ENCODE data around the gene NMNAT1.
"Not testable (repeated sequence)": the region's sequence is repeated elsewhere in the genome, so short reads cannot be mapped to it uniquely, and the experiment has no call there.

NMNAT1 gene

GRCh38 chr1:10020086-10020485, 76.8 kb downstream of the NMNAT1 start:
- no peak for DNase-seq (ENCODE audit: low spot score)

DNA sequence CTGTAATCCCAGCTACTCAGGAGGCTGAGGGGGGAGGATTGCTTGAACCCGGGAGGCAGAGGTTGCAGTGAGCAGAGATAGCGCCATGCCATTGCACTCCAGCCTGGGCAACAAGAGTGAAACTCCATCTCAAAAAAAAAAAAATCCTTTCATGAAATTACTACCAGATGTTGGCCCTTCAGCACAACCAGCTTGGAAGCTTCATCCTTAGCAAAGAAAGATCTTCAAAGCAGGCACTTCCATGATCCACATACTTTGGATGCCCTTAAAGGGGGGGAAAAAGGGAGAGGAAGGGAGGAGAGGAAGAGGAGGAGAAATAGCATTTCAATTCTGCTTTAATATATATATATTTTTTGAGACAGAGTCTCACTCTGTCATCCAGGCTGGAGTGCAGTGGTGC, 77.4 kb downstream of the NMNAT1 start:
- DNase-seq (ENCODE audit: low spot score) = not testable (repeated sequence)

- not testable (repeated sequence) for DNase-seq (ENCODE audit: low spot score)
Measured at GRCh38 chr1:10021992-10022391, 78.7 kb downstream of the NMNAT1 start.

DNA sequence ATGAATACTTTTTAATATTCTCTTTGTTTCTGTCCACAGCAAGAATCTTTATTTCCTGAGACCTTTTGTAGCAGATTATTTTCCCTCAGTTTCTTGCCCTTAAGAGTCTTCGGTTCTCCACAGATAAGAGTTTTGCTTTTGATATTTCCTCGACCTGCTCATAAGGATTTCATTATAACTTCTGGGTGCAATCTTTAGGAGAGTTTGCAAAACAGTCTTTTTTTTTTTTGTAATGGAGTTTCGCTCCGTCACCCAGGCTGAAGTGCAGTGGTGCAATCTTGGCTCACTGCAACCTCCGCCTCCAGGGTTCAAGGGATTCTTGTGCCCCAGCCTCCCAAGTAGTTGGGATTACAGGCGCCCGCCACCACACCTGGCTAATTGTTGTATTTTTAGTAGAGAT, 79.4 kb downstream of the NMNAT1 start:
- no peak for DNase-seq (ENCODE audit: low spot score)

DNA sequence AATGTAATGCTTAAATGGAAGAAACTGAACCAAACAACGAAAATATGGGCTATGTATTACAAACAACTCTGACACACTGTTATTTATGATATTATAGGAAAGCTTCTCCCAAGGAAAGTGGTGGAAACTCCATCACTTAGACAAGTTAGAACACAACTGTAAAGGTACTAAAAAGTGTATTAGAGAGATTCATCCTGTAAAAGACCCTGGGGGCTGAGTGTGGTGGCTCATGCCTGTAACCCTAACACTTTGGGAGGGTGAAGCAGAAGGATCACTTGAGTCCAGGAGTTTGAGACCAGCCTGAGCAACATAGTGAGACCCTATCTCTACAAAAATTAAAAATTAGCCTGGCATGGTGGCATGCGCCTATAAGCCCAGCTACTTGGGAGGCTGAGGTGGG, 82.1 kb downstream of the NMNAT1 start:
- no peak for DNase-seq (ENCODE audit: low spot score)

GRCh38 chr1:10027027-10027426, 83.8 kb downstream of the NMNAT1 start:
- no peak for DNase-seq (ENCODE audit: low spot score)

- DNase-seq (ENCODE audit: low spot score) = not testable (repeated sequence)
Measured at GRCh38 chr1:10028956-10029500, 85.8 kb downstream of the NMNAT1 start.

DNA sequence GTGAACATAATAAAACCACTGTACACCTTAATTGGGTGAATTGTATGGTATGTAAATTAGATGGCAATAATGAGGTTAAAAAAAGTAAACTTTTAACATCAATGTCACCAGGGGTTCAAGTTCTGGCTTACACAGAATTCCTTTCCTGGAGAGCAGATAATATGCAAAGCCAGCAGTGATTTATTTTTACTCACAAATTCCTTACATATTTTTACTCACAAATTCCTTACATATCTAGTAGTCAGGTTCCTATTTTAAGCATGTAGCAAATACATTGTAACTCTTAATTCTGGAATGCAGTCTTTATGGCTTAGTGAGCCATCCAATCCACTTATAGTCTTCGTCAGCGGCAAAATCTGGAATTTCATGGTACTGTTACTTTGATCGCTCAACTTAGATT, 88.2 kb downstream of the NMNAT1 start:
- no peak for DNase-seq (ENCODE audit: low spot score)

DNA sequence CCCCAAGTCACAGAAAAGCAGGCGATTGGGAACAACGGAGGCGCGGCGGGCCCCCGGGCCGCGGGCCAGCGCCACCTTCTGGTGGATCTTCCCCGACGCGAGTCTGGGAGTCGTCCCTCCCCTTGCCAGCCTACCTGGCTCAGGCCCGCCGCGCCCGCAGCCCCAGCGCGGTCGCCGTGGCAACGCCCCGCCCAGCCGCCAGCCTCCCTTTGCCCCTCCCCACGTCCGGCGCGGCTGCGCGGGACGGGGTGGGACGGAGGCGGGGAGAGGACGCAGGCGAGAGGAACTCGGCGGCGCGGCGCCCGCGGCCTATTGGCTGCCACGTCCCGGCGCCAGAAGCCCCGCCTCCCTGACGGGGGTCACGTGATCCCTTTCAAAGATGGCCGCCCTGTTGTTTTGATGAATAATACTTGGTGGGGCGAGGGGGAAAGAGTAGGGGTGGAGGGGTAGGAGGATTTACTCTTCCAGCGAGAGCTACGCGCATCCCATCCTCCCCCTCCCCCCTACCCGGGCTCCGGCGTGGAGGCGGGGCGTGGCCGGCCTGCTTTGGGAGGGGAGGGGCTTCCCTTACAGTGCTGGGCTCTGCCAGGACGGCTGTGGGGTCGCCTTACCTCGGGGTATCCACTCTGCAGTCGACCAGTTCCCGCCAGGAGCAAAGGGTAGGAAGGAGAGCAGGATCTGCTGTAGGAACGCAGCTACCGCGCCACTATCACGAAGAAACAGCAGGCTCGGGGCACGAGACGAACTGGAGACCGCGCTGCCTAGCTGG, 89.5 kb downstream of the NMNAT1 start, which contains the start of gene UBE4B:
UBE4B (plus strand) TSS at position 369 of the 769 bp plus-strand sequence. CDS start 713 bp downstream, outside the sequence.
- peak; percentile 98 for DNase-seq (ENCODE audit: low spot score)

DNA sequence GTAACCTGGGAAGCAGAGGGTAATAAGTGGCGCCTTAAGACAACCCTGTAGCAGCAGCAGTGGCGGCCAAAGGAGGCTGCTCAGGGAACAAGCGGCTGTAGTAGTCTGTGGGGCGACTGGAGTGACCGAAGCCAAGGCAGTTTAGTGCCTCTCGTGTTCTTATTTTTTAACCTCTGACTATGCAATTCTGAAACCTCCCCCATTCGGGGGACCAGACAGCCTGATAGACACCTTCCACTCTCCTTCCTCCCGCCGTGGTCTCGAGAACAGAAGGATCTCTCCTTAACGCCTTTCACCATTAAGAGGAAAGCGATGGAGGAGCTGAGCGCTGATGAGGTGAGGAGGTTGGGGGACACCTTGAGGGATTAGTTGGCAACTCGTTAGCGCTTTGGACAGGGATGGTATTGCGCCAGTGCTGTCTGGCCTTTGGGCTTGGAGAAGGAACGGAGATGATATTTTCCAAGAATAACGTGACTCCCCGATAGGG, 90.1 kb downstream of the NMNAT1 start:
- DNase-seq (ENCODE audit: low spot score) = peak; percentile 33

Measured in activated CD4-positive, alpha-beta T cell treated with anti-CD3 and anti-CD28 coated beads, Interleukin-2, Interleukin-4, amounts not matched to agents 100 ng/mL and 50 ng/mL, durations not matched to agents 16 hours and 8 hours (primary cell).